Activated CD4-positive, alpha-beta T cell treated with anti-CD3 and anti-CD28 coated beads, Interleukin-2, Interleukin-4, amounts not matched to agents 100 ng/mL and 50 ng/mL, durations not matched to agents 16 hours and 8 hours (primary cell): ENCODE measurements around the gene TECPR2.

Experiments
- DNase-seq: peaks from one replicate; pipeline ENCODE4 v3.0.0-alpha.2; 2020; ENCODE audit warnings: low spot score

The TECPR2 gene

DNA sequence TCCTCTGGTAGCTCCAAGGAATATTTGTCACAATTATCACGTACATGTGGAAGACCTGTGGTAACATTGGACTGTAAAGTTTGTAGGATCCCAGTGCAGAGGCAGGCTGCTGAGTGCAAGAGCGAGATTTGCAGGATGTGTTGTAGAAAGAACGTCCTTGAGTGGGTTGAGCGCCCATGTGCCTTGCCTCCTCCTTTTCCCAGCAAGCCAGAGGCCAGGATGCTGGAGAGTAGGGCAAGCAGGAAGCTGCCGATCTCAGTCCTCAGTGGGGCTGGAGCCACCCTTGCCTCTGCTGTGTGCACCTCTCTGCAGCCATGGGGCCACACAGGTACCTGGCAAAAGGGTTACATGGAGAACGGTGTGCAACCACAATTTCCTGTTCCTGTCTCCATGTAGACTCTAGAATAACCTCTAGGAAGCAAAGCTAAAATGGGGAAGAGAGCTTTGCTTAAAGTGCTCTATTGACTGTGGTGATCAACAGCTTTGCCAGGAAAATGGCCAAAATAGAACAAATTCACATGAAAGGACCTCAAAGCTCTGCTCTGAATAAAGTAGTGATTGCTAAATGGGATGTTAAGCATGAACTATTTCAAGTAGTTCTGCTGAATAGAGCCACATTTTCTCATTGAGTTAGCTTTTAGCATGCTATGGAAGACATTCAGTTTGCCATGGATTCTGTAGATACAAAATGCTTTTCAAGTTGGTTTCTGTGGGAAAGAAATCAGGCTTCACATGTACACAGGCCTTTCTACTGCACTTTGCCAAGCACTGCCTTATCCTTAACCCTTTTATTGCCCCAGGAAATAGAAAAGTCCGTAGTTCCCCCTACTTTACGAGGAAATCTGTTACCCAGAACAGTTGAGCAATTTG is 109.4 kb downstream of the TECPR2 start:
- DNase-seq: no peak

GRCh38 chr14:102472791-102473150 is 110.0 kb downstream of the TECPR2 start:
- no peak for DNase-seq

- no peak for DNase-seq
These were observed 110.8 kb downstream of the TECPR2 start for GRCh38 chr14:102473559-102473958.

DNA sequence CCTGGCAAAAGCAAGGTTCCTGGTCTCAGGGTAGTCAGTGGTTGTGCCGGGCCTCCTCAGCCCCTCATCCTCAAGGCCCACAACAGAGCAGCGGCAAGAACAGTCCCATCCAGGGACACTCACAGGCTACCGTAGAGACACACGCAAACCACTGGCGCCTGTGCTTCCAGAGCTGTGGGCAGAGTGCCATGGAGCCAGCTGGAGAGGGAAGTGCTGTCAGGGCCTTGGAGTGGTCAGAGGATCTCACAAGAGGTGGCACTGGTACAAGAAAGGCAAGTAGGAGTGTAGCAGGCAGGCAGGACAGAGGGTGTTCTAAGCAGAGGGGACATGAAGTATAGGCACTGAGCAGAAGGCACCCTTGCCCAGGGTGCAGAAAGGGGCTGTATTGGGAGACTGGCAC is 112.2 kb downstream of the TECPR2 start:
- no peak for DNase-seq

- no peak for DNase-seq
These were observed 116.4 kb downstream of the TECPR2 start for GRCh38 chr14:102479107-102479506.

DNA sequence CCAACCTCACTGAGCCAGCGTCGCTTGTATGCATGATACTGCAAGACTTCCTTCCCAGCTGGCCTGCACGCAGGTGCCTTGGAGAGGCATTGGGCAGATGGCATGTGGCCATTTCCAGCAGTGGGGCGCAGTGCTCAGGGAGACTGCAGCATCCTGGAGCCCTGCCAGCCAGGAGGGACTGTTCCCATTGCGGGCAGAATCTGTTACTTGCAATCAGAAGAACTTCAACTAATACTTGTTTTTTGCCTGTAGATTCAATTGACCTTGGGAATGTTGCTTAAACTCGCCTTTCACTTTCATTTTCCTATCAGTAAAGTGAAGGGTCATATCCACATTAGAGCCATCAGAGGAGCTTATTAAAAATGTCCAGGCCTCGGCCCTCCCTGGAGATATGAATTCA is 117.0 kb downstream of the TECPR2 start:
- DNase-seq: no peak

DNA sequence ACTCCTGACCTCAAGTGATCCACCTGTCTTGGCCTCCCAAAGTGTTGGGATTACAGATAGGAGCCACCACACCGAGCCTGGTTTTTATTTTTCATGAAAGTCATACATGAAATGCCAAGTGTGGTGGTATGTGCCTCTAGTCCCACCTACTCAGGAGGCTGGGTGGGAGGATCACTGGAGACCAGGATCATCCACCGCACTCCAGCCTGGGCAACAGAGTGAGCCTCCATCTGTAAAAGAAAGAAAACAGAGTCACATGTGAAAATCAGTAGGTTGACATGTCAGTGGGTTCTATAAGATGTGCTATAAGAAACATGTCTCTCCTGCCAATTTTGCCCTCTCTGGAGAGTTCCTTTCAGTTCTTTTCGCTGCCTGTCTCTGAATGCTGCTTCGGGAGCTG is 118.6 kb downstream of the TECPR2 start:
- no peak for DNase-seq

GRCh38 chr14:102481791-102482238 is 119.1 kb downstream of the TECPR2 start:
- no peak for DNase-seq

GRCh38 chr14:102484316-102484715 is 121.6 kb downstream of the TECPR2 start:
- no peak for DNase-seq

DNA sequence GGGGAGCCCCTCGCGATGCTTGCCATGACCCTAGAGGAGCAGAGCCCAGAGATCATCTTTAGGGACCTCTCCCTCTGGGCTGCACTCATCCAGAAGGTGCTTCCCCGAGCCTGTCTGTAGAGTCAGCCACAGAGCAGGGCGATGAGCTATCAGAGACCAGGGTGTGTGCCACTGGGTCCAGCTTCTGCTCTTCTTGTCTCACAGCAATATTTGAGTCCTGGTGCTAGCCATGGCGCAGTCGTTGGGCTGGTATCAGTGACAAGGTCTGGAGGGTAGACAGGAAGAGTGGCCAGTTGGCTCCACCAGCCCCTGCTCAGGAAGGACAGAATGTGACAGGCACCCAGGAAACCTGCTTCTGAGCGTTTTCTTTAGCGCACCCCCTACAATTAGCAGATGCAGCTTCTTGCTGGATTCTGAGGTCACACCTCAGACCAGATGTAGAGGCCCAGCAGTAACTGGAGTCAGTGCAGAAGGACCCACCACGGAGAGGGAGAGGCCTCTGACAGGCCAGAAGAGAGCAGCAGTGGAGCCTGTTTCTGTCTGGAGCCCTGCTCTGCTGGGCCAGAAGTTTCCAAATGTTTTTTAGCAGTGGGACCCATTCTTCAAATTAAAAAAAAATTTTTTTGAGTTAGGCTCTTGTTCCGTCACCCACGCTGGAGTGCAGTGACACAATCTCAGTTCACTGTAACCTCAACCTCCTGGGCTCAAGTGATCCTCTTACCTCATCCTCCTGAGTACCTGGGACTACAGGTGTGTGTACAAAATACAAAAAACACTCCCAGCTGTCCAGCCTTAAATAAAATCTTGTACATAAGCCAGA is 123.2 kb downstream of the TECPR2 start:
- DNase-seq: no peak

GRCh38 chr14:102486513-102487203 is 123.9 kb downstream of the TECPR2 start:
- no peak for DNase-seq

DNA sequence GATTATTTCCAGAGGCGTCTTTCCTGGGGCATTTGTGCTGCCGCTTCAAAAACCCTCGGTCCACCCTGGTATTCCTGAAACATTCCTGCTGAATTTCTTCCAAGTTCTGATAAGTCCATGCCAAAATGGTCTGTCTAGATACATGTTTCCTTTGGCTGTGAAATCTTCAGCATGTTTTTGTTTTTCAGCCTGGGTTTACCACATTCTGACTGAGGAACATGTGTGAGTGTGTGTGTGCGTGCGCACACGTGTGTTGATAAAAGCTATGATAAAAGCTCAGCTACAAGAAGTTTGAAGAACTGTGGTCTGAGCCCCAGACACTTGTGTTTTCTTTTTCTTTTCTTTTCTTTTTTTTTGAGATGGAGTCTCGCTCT is 124.5 kb downstream of the TECPR2 start:
- DNase-seq: no peak

GRCh38 chr14:102490456-102490855 is 127.7 kb downstream of the TECPR2 start:
- DNase-seq: no peak

GRCh38 chr14:102491366-102491765 is 128.6 kb downstream of the TECPR2 start:
- DNase-seq: no peak

- no peak for DNase-seq
These were observed 129.2 kb downstream of the TECPR2 start for GRCh38 chr14:102491786-102492530.

DNA sequence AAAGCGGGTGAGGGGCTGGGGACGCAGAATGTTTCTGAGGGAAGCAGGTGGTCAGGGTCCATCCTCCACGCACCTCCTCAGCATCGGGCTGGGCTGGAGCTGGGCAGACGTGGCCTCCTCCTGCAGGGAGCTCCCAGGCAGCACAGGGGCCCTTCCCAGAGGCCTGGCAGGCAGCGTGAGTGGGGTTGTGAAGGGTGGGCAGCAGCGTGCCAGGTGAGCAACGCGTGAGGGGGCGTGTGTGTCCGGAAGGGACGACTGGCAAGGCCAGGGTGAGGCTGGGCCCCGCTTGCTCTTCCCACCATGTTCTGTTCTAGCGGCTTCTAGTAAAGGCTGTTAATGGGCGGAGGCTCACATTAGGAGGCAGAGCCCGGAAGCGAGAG is 129.8 kb downstream of the TECPR2 start:
- no peak for DNase-seq

- no peak for DNase-seq
These were observed 130.4 kb downstream of the TECPR2 start for GRCh38 chr14:102493096-102493495.

- DNase-seq: no peak
These were observed 130.8 kb downstream of the TECPR2 start for GRCh38 chr14:102493585-102493984.

GRCh38 chr14:102495491-102496330 is 133.0 kb downstream of the TECPR2 start:
- DNase-seq: no peak

- DNase-seq: no peak
These were observed 133.6 kb downstream of the TECPR2 start for GRCh38 chr14:102496331-102496691.
